Thymus (tissue), 11 donors: ENCODE data around the gene CRIM1. TPM values are rescaled to one million over a fixed set of nuclear protein-coding genes. Genes with fewer than 3 reads are reported as not detected.

ENCODE experiments used
- DNase-seq, 9 donors: peaks; one replicate each; pipeline ENCODE4 v3.0.0-alpha.2; 2013; ENCODE audit warnings: low spot score in 9 of 9, low read depth in 6 of 9, missing footprints in 1 of 9
- H3K27ac ChIP-seq, 2 donors: one replicate each; pipeline ENCODE4 v1.5.1; 2013; ENCODE audit warnings: control low read depth in 1 of 2, low read depth in 1 of 2, low read length in 1 of 2, mild to moderate bottlenecking in 1 of 2, moderate library complexity in 1 of 2
- H3K27me3 ChIP-seq, 2 donors: one replicate each; pipeline ENCODE4 v1.5.1; 2013; ENCODE audit warnings: low read length in 1 of 2; ENCODE audit not compliant: control insufficient read depth in 2 of 2, insufficient read depth in 1 of 2
- H3K36me3 ChIP-seq, 2 donors: one replicate each; pipeline ENCODE4 v1.5.1; 2013; ENCODE audit warnings: low read length in 1 of 2, mild to moderate bottlenecking in 1 of 2, moderate library complexity in 1 of 2; ENCODE audit not compliant: control insufficient read depth in 2 of 2, insufficient read depth in 2 of 2
- H3K4me1 ChIP-seq, 2 donors: one replicate each; pipeline ENCODE4 v1.5.1; 2013; ENCODE audit warnings: low read length in 2 of 2; ENCODE audit not compliant: control insufficient read depth in 2 of 2, insufficient read depth in 2 of 2
- H3K4me3 ChIP-seq, 2 donors: one replicate each; pipeline ENCODE4 v1.5.1; 2013; ENCODE audit warnings: low read length in 2 of 2, control low read depth in 1 of 2, mild to moderate bottlenecking in 1 of 2
- H3K9me3 ChIP-seq, 2 donors: one replicate each; pipeline ENCODE4 v1.5.1; 2013; ENCODE audit warnings: low read length in 1 of 2, mild to moderate bottlenecking in 1 of 2; ENCODE audit not compliant: control insufficient read depth in 2 of 2, insufficient read depth in 1 of 2
- WGBS: extraction: QIAGEN DNeasy Blood & Tissue Kit; methylation state at CpG from one replicate; pipeline ENCODE4 v1.1.7; 2013; 5-methylcytosine and 5-hydroxymethylcytosine counted together
- polyA plus RNA-seq: library from polyadenylated mRNA; stranded (reverse); fragments of 200-250 nt; gene quantifications from one replicate; pipeline ENCODE4 v1.2.3, GENCODE V29; 2013
- total RNA-seq: library from RNA; stranded (reverse); fragments of 120-200 nt; gene quantifications from one replicate; pipeline ENCODE4 v1.2.4, GENCODE V29; 2013
- donor health status: healthy.

CRIM1 gene
- total and polyA plus RNA-seq, 2 donors, result 9.1 to 24.3 TPM

DNA sequence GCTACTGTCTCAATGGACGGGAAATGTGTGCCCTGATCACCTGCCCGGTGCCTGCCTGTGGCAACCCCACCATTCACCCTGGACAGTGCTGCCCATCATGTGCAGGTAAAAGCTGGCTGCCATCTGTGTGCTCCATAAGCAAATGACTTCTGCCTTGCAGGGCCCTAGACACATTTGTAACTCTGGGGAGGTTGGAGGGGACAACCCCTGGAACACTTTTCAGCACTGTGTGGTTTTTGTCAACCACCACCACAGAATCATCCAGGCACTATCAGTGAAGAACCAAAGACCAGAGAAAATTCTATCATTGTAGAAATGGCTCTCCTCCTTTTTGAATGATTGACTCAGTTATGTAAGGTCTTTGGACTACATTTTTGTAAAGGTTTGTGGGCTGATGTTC is 158.1 kb downstream of the CRIM1 start:
- no peaks in the 10 kb centered on the region for H3K27me3 ChIP-seq
- peaks cover 0 to 3% of the 10 kb centered on the region in 2 donors for H3K36me3 ChIP-seq
- no peaks in the 10 kb centered on the region for H3K9me3 ChIP-seq
- WGBS, result 99% methylated on average over 2 of the region's 2 CpGs
- no peak for DNase-seq
- no peaks in the 10 kb centered on the region for H3K4me1 ChIP-seq
- no peak overlapping the region for H3K27ac ChIP-seq
- H3K4me3 ChIP-seq, result no peak overlapping the region

DNA sequence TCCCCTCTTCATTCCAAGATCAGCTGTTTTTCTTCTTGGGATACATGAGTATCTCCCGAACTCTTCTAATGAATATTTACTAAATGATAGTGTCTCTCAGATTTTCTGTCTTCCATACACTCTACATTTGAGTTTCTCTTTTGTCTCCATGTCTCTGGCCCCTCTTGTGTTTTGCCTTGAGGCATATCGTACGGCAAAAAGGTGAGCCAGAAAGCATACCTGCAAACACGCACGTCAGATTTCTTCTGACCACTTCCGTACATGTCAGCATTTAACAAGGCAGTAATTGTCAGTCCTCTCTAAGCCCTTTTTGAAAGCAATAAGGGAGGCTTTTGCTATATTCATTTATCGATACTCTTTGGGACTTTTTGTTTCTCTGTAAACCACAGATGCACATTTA is 160.0 kb downstream of the CRIM1 start:
- H3K27ac ChIP-seq, result no peak overlapping the region
- no peaks in the 10 kb centered on the region for H3K9me3 ChIP-seq
- peaks cover 3 to 7% of the 10 kb centered on the region in 2 donors for H3K36me3 ChIP-seq
- no peak for DNase-seq
- no peaks in the 10 kb centered on the region for H3K27me3 ChIP-seq
- no peaks in the 10 kb centered on the region for H3K4me1 ChIP-seq
- no peak overlapping the region for H3K4me3 ChIP-seq
- 99% methylated on average over 7 of the region's 7 CpGs for WGBS

DNA sequence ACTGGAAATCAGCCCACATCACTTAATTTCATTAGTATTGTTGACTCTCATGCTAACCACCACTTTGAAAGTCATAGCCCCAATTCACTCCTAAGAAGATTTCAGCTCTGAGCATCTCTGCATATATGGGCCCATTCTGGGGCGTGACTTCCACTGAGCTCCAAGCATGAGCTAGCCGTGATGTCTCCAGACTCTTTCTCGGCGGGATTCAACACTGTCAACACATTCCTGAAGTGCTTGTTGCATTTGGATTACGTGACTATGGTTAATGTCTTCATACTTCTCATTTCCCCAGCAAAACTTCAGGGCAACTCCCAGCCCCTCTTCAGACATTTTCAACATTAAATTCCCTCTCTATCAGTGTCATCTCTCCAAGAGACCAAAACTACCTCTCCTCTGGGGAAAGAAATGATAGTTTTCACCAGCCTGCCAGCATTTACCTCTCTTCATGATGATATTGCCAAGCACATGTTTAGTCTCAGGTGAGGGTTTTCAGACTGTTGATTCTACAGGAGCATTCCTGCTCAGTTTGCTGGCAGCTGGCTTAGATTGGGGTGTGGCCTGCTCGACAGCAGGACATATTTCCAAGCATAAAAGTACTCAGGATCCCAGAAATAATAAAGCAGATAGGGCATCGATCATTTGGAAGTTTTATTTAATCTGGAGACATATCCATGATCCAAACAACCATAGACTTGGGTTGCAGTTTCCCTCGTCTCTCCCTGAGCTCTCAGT is 160.7 kb downstream of the CRIM1 start:
- Histone ChIP-seq H3K4me1 (no peaks in the 10 kb centered on the region), H3K36me3 (peaks cover 3 to 7% of the 10 kb centered on the region in 2 donors)
- 96% methylated on average over 8 of the region's 8 CpGs for WGBS

DNA sequence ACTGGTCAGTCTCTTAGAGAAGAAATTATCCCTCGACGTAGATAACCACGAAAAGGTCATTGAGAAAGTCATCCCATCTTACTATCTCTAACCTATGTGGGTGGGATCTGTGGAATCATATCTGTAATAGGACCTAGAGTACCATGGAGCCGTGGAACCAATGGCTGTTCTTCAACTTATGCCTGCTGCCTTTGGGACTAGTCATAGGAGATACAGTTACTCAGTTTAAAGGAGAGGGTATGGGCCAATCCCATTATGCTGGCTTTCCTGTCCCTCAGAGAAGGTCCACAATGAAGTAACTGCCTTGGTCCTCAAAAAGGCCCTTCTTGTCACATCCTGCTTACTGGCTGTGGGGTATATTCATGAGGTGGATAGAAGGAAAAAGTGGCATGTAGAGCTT is 164.9 kb downstream of the CRIM1 start:
- no peak for DNase-seq
- no peaks in the 10 kb centered on the region for H3K4me1 ChIP-seq
- H3K27ac ChIP-seq, result no peak overlapping the region
- no peaks in the 10 kb centered on the region for H3K27me3 ChIP-seq
- peaks cover 3 to 4% of the 10 kb centered on the region in 2 donors for H3K36me3 ChIP-seq
- 98% methylated on average over 4 of the region's 4 CpGs for WGBS
- no peak overlapping the region for H3K4me3 ChIP-seq
- H3K9me3 ChIP-seq, result no peaks in the 10 kb centered on the region

More for the DNA sequence above, 160.7 kb downstream of the CRIM1 start:
- no peak overlapping the region for H3K4me3 ChIP-seq
- H3K27ac ChIP-seq, result no peak overlapping the region
- no peaks in the 10 kb centered on the region for H3K27me3 ChIP-seq
- H3K9me3 ChIP-seq, result no peaks in the 10 kb centered on the region
- no peak for DNase-seq

DNA sequence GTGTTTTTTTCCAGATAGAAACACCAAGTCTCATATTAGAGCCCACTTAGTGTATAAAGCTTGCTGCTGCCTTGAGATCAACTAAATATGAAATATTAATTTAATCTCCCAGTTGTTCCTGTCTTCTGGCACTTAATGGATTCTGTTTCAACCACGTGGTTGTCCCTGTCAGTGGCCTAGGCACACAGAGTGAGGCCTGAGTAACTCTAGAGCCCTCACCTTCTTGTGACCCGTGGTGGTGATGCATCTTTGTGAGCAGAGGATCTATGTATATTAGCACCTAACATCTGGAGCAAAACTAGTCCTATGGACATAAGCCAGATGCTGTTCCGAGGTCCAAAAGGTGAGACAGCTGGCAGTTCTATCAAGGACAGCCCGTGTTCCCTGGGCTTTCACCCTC is 167.6 kb downstream of the CRIM1 start:
- H3K9me3 ChIP-seq, result no peaks in the 10 kb centered on the region
- peaks cover 3 to 4% of the 10 kb centered on the region in 2 donors for H3K36me3 ChIP-seq
- WGBS, result 96% methylated on average over 4 of the region's 4 CpGs

DNA sequence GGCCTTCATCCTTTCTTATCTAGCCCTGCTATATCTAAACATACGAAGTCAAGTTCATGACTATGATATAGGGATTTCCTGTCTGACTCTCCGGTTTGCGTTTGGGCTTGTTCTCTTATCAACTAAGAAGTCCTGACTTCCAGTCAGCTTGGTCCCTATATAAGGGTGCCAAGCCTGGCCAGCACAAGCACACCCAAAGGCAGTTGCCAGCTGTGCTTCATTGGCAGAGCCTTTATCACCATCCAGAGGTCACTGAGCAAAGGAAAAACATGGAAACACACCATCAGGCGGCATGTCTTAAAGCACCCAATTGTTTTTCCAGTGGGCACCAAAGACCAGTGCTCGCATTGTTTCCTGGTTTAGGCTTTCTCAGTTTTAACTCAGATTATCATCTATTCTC is 169.7 kb downstream of the CRIM1 start:
- H3K36me3 ChIP-seq, result peaks cover 0 to under 1% of the 10 kb centered on the region in 2 donors
- no peaks in the 10 kb centered on the region for H3K27me3 ChIP-seq
- H3K27ac ChIP-seq, result no peak overlapping the region
- 98% methylated on average over 5 of the region's 5 CpGs for WGBS
- DNase-seq, result no peak
- H3K9me3 ChIP-seq, result no peaks in the 10 kb centered on the region
- no peak overlapping the region for H3K4me3 ChIP-seq
- no peaks in the 10 kb centered on the region for H3K4me1 ChIP-seq

More for the DNA sequence above, 167.6 kb downstream of the CRIM1 start:
- Histone ChIP-seq H3K4me3 (no peak overlapping the region), H3K27ac (no peak overlapping the region), H3K4me1 (no peaks in the 10 kb centered on the region), H3K27me3 (no peaks in the 10 kb centered on the region)
- no peak for DNase-seq

DNA sequence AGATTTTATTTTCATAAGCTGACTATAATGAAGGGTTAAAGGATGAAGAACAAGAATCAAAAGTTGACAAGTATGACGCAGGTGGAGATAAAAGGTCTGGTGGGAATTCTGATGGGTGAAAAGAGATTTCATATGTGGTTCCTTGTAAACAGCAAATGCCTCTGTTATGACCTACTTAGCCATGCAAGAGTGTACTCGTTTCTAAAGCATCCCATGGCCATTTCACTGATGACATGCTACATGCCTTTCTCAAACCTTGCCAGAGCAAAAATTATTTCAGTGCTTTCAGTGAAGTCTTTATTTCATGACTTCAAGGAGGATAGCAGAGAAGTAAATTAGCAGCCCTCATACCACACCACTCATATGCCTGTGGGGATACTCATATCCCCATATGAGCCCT is 170.6 kb downstream of the CRIM1 start:
- Histone ChIP-seq H3K9me3 (no peaks in the 10 kb centered on the region), H3K4me3 (no peak overlapping the region), H3K4me1 (no peaks in the 10 kb centered on the region), H3K27ac (no peak overlapping the region), H3K27me3 (no peaks in the 10 kb centered on the region), H3K36me3 (no peaks in the 10 kb centered on the region)
- 89% methylated on average over 2 of the region's 2 CpGs for WGBS
- no peak for DNase-seq

DNA sequence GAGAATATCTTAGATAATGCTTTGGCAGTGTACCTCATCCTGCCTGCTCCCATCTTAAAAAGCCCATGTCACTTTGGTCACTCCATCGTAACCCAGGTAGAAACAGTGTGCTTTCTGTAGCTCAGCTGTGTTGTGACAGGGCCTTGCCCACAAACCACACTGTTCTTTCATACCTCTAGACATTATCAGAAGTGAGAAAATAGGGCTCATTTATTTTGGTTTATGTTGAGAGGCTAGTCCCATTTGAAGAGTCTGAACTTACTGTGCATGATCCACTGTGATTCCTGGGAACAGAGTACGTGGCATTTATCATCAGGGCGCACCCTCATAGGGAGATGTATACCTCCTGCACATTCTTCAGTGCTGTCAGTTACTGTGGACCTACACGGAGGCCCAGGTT is 172.7 kb downstream of the CRIM1 start:
- no peaks in the 10 kb centered on the region for H3K4me1 ChIP-seq

DNA sequence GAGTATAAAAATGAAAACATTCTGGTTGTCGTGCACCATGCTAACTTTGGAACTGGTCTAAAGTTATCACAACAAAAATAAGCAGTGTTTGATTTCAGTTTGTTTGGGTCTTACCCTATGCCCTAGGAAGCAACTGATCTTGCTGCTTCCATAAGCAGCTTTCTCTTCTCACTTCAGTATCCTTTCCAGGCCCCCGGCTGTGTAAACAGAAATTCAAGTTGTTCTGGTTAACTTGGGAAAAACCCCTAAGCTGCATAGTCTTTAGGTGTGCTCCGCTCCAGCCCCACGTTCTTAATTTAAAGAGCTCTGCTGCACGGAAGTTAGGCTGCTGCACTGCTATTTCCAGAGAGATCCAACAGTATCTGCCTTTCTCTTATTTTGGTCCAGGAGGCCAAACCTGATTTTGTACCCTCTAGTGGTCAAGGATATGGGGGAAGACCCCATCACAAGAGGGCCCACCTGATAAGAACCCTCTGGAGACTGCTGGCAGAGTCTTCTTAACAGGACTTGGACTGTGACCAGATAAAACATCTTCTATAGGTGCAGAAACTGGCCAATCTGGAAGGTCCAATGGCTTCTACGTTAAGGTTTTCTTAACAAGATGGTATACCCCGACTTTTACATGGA is 173.3 kb downstream of the CRIM1 start:
- DNase-seq, result no peak
- Histone ChIP-seq H3K4me3 (no peak overlapping the region), H3K4me1 (no peaks in the 10 kb centered on the region), H3K36me3 (peaks cover 0 to 2% of the 10 kb centered on the region in 2 donors), H3K9me3 (no peaks in the 10 kb centered on the region), H3K27ac (no peak overlapping the region), H3K27me3 (no peaks in the 10 kb centered on the region)
- whole genome bisulfite sequencing, result 89% methylated on average over 7 of the region's 7 CpGs

More for the DNA sequence above, 172.7 kb downstream of the CRIM1 start:
- 94% methylated on average over 4 of the region's 4 CpGs for WGBS
- Histone ChIP-seq H3K27me3 (no peaks in the 10 kb centered on the region), H3K27ac (peak overlapping the region in 1 of 2 donors; percentile 18), H3K4me3 (no peak overlapping the region), H3K9me3 (no peaks in the 10 kb centered on the region), H3K36me3 (peaks cover 0 to 2% of the 10 kb centered on the region in 2 donors)
- DNase-seq, result no peak
